Stimulated activated CD4-positive, alpha-beta T cell treated with anti-CD3 and anti-CD28 coated beads, Interleukin-4, amount 100 ng/mL, for 1 hour (primary cell): ENCODE results near the gene SLC26A2.

Source experiments
- DNase-seq: peaks from one replicate; pipeline ENCODE4 v3.0.0-alpha.2; 2020

SLC26A2 gene

DNA sequence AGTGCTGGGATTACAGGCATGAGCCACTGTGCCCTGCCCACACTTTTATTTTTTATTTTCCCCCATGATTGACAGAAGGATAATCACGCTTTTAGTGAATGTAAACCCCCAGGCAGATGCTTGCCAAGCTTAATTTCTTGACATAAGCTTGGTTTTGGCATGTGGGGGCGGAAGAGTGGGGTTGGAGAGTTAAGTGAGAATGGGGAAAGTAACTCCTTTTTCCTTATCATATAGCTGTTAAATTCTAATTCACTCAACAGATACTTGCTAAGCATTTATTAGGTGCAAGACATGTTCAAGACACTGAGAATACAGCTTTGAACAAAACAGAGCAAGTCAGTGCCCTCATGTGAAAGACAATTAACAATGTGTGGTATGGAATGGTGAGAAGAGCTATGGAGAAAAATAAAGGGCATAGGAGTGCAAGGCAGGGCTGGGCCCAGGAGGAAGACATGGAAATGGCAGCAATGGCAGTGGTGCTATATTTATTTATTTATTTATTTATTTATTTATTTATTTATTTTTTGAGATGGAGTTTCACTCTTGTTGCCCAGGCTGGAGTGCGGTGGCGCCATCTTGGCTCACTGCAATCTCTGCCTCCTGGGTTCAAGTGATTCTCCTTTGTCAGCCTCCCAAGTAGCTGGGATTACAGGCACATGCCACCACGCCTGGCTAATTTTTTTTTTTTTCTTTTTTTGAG is 2.2 kb downstream of the SLC26A2 start:
- DNase-seq: no peak

DNA sequence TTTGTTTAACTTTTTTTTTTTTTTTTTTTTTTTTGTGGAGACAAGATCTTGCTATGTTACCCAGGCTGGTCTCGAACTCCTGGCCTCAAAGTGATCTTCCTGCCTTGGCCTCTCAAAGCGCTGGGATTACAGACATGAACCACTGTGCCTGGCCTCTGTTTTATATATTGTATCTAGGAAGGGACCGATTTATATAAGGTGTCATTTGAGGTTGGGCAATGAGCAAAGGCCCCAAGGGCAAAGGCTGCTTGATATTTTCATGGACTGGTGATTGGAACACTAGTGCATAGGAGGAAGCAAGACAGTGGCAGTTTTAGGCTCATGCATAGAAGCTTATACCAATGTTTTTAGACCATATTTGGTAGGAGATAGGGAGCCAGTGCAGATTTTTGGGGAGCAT is 3.2 kb downstream of the SLC26A2 start:
- DNase-seq: no peak

DNA sequence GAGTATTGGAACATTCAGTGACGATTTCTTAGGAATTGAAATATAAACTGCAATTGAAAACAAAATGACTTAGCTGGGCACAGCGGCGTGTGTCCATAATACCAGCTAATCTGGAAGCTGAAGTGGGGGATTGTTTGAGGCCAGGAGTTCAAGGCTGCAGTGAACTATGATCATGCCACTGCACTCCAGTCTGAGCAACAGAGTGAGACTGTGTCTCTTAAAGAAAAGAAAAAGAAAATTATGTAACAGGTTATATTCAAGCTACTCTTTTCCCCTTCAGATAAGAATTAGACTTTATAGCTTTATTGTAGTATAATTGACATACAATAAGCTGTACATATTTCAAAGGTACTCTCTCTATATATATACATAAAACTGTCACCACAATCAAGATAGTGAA is 6.4 kb downstream of the SLC26A2 start:
- no peak for DNase-seq

GRCh38 chr5:149969181-149969930 is 8.8 kb downstream of the SLC26A2 start:
- no peak for DNase-seq

GRCh38 chr5:149975409-149975808 is 14.9 kb downstream of the SLC26A2 start:
- DNase-seq: no peak

- no peak for DNase-seq
Measured at GRCh38 chr5:149979896-149980295, 19.3 kb downstream of the SLC26A2 start.

GRCh38 chr5:149981206-149981605 is 20.6 kb downstream of the SLC26A2 start:
- no peak for DNase-seq

DNA sequence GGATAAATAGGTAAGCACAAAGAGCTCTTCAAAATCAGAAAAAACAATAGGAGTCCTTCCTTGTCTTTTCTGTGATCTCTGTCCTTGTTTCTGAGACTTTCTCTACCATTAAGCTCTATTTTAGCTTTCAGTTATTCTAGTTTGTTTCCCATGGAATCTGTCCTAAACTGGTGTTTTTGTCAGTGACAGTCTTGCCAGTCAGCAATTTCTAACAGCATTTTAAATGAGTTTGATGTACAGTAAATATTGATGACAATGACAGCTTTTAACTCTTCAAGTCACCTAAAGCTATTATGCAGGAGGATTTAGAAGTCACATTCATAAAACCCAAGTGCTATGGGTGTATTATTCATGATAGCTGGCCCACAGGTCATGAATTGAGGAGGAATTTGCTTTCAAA is 21.9 kb downstream of the SLC26A2 start:
- DNase-seq: no peak

DNA sequence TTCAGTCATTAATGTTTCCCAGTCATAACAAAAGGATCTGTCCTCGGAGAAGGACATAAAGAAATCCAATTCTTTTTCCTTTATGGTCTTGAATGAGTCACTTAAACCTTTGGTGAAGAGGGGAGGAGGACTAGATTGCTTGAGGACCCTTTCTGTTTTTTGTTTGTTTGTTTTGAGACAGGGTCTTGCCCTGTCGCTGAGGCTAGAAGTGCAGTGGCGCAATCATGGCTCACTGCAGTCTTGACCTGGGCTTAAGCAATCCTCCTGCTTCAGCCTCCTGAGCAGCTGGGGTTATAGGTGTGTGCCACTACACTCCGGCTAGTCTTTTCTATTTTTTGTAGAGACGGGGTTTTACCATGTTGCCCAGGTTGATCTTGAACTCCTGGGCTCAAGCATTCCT is 27.6 kb downstream of the SLC26A2 start:
- DNase-seq: no peak

- peak; percentile 67 for DNase-seq
Measured at GRCh38 chr5:149990518-149991376, 30.2 kb downstream of the SLC26A2 start.

DNA sequence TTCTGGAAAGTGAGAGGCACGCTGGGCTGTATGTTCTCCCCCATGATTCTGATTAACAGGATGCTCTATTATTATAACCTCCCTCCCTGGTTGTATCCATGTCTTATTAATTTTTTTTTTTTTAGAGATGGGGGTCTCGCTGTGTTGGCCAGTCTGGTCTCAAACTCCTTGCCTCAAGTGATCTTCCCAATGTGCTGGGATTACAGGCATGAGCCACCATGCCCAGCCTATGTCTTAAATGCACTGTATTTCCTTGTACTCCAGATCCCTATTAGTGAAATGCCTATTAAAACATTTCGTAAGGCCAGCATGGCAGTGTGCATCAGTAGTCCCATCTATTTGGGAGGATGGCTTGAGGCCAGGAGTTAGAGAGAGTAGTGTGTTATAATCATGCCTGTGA is 32.9 kb downstream of the SLC26A2 start:
- no peak for DNase-seq

GRCh38 chr5:149995385-149996204 is 35.0 kb downstream of the SLC26A2 start:
- no peak for DNase-seq

DNA sequence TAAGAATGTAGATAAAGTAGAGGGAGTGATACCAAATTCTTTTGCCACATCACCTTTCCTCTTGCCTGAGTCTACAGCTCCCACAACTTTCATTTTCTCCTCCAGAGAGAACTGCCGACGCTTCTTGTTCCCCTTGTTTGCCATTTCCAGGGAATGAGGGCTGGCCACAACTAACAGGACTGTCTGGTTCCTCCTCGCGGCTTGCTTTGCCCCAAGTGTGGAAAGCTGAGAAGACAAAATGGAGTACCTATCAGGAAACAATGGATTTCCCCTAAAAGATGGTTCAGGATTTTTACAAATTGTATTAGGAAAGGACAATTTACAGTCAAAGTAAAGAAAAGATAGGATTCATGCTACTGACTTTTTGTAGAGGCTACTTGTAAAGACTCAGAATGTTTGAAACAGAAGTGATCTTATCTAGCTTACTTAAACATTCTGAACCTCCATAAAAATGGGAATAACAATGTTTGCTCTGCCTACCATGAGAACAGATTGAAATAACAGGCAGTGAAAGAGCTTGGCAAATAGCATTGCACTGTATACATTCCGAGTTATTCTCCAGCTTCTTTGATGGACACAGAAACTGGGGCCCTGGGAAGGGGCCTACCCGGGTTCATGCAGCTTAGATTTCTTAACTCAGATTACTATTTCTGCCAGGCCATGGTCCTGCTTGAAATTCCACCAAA is 35.8 kb downstream of the SLC26A2 start:
- no peak for DNase-seq

GRCh38 chr5:149998281-149998680 is 37.7 kb downstream of the SLC26A2 start:
- no peak for DNase-seq

DNA sequence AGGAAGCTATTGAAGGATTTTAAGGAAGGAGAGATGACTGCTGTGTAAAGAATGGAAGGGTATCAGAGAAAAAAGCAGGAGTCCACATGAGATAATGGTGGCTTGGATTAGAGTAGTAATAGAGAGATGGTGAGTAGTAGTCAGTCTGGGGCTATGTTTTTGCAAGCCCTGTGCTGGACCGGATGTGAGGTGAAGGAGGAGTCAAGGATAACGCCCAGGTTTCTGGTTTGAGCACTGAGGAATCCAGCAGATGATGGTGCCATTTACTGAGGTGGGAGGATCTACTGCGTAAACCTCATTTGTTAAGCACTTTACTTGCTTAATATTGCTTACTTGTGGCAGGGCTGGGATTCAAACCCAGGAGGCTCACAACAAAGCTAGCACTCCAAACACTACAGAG is 38.8 kb downstream of the SLC26A2 start:
- DNase-seq: no peak

- DNase-seq: no peak
Measured at GRCh38 chr5:149999866-150000255, 39.3 kb downstream of the SLC26A2 start.

DNA sequence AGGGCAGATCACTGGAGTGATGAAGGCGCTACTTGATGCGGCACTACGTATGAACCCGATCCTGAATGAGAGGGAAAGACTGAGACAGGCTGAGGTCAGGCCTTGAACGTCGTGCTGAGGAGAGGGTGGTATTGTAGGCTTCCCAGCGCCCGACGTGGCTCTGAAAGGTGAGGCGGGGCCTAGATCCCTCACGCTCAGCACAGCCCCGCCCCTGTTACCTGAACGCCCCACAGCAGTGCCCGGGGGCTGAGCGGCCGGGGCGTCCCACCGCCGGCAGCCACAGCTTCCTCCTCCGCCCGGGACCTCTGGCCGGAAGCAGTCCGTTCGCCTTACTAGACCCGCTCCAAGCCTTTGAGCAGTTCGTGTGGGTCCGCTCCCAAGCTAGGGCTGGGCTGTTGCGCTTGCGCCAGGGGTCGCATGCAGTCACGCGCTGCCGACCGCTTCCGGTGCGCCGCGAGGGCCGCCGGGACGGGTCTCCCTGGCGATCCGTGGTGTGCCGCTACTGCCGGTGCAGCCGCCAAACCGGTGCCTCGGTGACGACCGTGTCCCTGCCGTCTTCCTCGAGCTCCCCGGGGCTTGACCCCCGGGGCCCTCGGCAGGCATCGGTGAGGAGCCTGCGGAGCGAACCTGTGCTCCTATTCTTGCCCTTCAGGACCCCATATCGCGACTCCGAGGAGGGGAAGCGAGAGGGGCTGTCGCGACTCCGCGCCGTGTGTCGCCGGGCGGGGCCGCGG is 39.9 kb downstream of the SLC26A2 start, which contains the start of the genes HMGXB3 and TIGD6:
HMGXB3 (plus strand) TSS at position 484 of the 734 bp plus-strand sequence. CDS start 4,114 bp downstream, outside the sequence.
TIGD6 (minus strand) TSS at position 399 of the 734 bp plus-strand sequence. CDS start 4,306 bp downstream, outside the sequence.
- peak; percentile 88 for DNase-seq

- peak; percentile 38 for DNase-seq
Measured at GRCh38 chr5:150000990-150001659, 40.6 kb downstream of the SLC26A2 start.

DNA sequence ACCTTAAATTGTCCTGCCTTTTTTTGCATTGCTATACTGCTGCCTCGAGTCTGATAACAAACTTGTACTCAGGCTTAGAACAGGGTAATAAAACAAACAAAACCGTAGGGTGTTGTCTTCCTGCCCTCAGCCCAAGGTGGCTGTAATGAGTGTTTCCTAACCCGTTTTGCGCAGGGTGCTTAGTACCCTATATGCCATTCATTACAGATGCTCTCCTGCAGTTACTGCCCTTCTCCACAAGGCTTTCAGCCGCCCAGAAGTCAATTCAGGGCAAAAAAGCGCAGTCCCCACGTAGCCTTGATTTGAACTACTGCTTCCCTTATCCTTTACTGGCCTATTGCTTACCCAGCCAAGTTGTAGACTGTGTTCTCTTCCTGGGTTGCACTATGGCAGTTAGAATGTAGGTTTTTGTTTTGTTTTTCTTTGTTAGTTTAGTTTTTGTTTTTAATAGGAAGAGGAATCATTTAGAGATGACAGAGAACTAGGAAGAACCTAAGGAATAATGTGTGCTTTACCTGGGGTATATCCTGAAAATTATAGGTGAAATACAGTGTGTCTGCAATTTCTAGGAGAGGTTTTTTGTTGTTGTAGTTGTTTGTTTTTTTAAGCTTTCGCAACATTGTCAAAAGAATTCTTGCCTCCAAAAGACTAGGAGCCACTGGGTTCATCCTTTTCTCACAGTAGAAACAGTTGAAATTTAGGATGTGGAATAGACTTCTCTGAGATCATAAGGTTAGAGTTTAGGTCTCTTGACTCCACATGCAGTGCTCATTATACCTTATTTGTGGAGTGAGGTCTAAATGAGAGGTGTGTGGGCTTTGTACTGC is 41.3 kb downstream of the SLC26A2 start:
- DNase-seq: peak; percentile 42

GRCh38 chr5:150006318-150006717 is 45.8 kb downstream of the SLC26A2 start:
- no peak for DNase-seq
